ENCODE data around the gene RFK.

DNA sequence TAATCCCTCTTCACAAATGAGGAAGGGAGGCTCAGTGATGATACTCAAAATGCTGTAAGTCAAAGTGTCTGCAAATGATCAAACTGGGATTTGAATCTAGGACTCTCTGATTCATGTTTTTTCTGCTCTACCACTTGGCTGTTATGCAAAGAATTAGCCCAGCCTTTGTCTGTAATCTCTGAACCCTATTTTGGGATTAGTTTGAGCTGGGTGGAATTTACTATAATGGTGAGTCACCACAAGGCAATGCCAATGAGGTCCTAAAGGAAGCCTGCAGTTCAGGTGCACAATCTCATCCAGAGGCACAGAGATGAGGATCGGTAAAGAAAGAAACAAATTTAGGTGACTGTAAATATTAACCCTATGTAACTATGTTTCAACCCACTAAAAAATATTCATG lies 29.2 kb downstream of the RFK start:
- TF ChIP-seq EP300 (IDR thresholded peaks at IDR 0.05) (no peak), POLR2A (IDR thresholded peaks at IDR 0.05) (no peak), CTCF (IDR thresholded peaks at IDR 0.05) (no peak)

Measured in sigmoid colon (tissue), 4 donors.